Gastrocnemius medialis (tissue), 4 donors: ENCODE data around the gene KLHDC4.

ENCODE experiments used
- CTCF ChIP-seq, 5 experiments: fragments of 450-650 bp in 3 of 5; fragments of 200-600 bp in 2 of 5; sonication (generic) in 2 of 5; IDR thresholded peaks in 4 of 5; conservative IDR thresholded peaks in 1 of 5; 1 replicate in 4 of 5; 2 replicates in 1 of 5; pipeline ENCODE4 v1.5.1; 2016 to 2019; ENCODE audit warnings: antibody characterized with exemption in 5 of 5, mild to moderate bottlenecking in 3 of 5, moderate library complexity in 3 of 5
- POLR2A ChIP-seq, 2 donors: fragments of 450-650 bp; IDR thresholded peaks; one replicate each; pipeline ENCODE4 v1.6.1; 2017; ENCODE audit warnings: antibody characterized with exemption in 2 of 2, mild to moderate bottlenecking in 2 of 2, moderate library complexity in 2 of 2

DNA sequence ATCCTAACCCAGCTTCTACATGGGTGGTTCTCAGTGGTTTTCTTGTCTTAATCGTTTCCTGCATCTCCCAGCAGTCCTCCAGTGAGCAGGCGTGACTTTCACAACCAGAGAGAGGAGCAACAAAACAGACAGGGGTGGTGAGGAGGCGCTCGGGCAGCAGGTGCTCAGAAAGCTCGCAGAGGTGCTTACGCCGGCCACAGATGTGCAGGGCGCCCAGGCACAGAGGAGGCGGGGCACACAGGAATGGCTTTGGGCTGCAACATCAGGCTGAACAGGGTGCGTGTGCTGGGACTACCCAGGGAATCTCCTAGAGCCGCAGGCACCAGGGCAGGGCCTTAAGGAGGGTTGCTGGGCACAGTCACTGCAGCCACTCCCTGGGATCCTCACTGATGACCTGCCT is 32.6 kb downstream of the KLHDC4 start:
- TF ChIP-seq CTCF (IDR thresholded peaks at IDR 0.05 in 4 of 5, conservative IDR thresholded peaks at IDR 0.05 in 1 of 5) (no peak), POLR2A (IDR thresholded peaks at IDR 0.05) (no peak)
